GM21528 (cell line): ENCODE measurements around the gene TEKT2.
A peak's percentile ranks its signal among the peaks of the same experiment; 100 is the strongest.

ENCODE experiments used
- ATAC-seq: cut with Tn5 transposase; IDR thresholded peaks from one replicate; pipeline ENCODE4 v1.9.1; 2021; ENCODE audit warnings: mild to moderate bottlenecking, moderate library complexity; ENCODE audit not compliant: unreplicated experiment, low FRiP score

TEKT2 gene

GRCh38 chr1:36086529-36087232, 2.8 kb downstream of the TEKT2 start:
- ATAC-seq = no peak

GRCh38 chr1:36087233-36088123, 3.6 kb downstream of the TEKT2 start:
- no peak for ATAC-seq

- peak; percentile 20 for ATAC-seq
Observed at GRCh38 chr1:36088265-36088576, 4.3 kb downstream of the TEKT2 start.

GRCh38 chr1:36088577-36089392, 4.9 kb downstream of the TEKT2 start, which contains the start of gene ADPRS:
Gene ADPRS, plus strand, starts transcription at chr1:36088892. Its CDS starts 13 bp downstream, at chr1:36088905.
- ATAC-seq = peak; percentile 69

- no peak for ATAC-seq
Observed at GRCh38 chr1:36089393-36090121, 5.7 kb downstream of the TEKT2 start.

GRCh38 chr1:36091141-36091540, 7.2 kb downstream of the TEKT2 start:
- no peak for ATAC-seq

- ATAC-seq = no peak
Observed at GRCh38 chr1:36091698-36092097, 7.8 kb downstream of the TEKT2 start.

- no peak for ATAC-seq
Observed at GRCh38 chr1:36092166-36092797, 8.4 kb downstream of the TEKT2 start.

- ATAC-seq = no peak
Observed at GRCh38 chr1:36092798-36093185, 8.9 kb downstream of the TEKT2 start.

GRCh38 chr1:36093226-36093625, 9.3 kb downstream of the TEKT2 start:
- ATAC-seq = no peak

GRCh38 chr1:36093929-36094328, 10.0 kb downstream of the TEKT2 start:
- no peak for ATAC-seq

GRCh38 chr1:36094621-36095061, 10.7 kb downstream of the TEKT2 start:
- ATAC-seq = no peak

GRCh38 chr1:36095760-36096405, 12.0 kb downstream of the TEKT2 start:
- no peak for ATAC-seq

- ATAC-seq = no peak
Observed at GRCh38 chr1:36096500-36097432, 12.9 kb downstream of the TEKT2 start.

- no peak for ATAC-seq
Observed at GRCh38 chr1:36097693-36098585, 14.0 kb downstream of the TEKT2 start.

GRCh38 chr1:36098650-36099365, 14.9 kb downstream of the TEKT2 start:
- ATAC-seq = no peak
